K562 (cell line): ENCODE results near the gene COL4A5. TPM values are rescaled to one million over a fixed set of nuclear protein-coding genes. Genes with fewer than 3 reads are reported as not detected.

Source experiments
- ATAC-seq: fragments of 200-7000 bp; cut with Tn5 transposase; 3 replicates; pipeline ENCODE4 v1.9.1; 2020; ENCODE audit warnings: moderate library complexity
- BruUV-seq: library from RNA; stranded (reverse); fragments of 400-500 nt; replicated peaks from 2 replicates; lab custom pipeline; 2021; lab: Mats Ljungman, UMichigan
- CTCF ChIA-PET: fragments of 300-600 bp; formaldehyde crosslinking; extraction: SDS; loops from one replicate; lab custom pipeline; 2021; ENCODE audit warnings: low intra/inter-chr PET ratio; lab: Yijun Ruan, JAX
- POLR2A ChIA-PET: fragments of 300-600, 350-650 bp; sonication (Branson Sonifier 250); formaldehyde crosslinking; extraction: SDS; loops from one replicate; lab custom pipeline; 2021; ENCODE audit warnings: antibody characterized with exemption, inconsistent platforms; lab: Yijun Ruan, JAX
- DNase-seq, 4 experiments: peaks; one replicate each; pipeline versions ENCODE4 v3.0.0 to v3.0.0-alpha.2; 2011 to 2018; ENCODE audit warnings: low spot score in 3 of 4, mixed read lengths in 3 of 4; ENCODE audit errors: extremely low read depth in 1 of 4
- FAIRE-seq: peaks from 2 replicates; lab custom pipeline; 2011; peaks lifted over from hg19 to GRCh38; lab: Jason Lieb, UNC
- H2AFZ ChIP-seq: 2 replicates; pipeline ENCODE4 v1.6.0; 2011; ENCODE audit warnings: low read depth, low read length, control low read depth, inconsistent platforms
- H3K27ac ChIP-seq: fragments of 200-600 bp; 3 replicates; pipeline ENCODE4 v1.8.0; 2011; ENCODE audit warnings: low read depth, mild to moderate bottlenecking, control low read depth, inconsistent platforms, low read length, moderate library complexity, mixed read lengths; ENCODE audit errors: extremely low read depth
- H3K27me3 ChIP-seq, 2 experiments: fragments of 300-600 bp in 1 of 2; 2 replicates in 1 of 2; 3 replicates in 1 of 2; pipeline versions ENCODE4 v1.6.0 to v1.8.0; 2011; ENCODE audit warnings: inconsistent platforms in 2 of 2, low read length in 2 of 2, mild to moderate bottlenecking in 1 of 2, mixed read lengths in 1 of 2, moderate library complexity in 1 of 2; ENCODE audit not compliant: control insufficient read depth in 2 of 2, insufficient read depth in 2 of 2
- H3K36me3 ChIP-seq: fragments of 300-600 bp; 3 replicates; pipeline ENCODE4 v1.8.0; 2011; ENCODE audit warnings: mild to moderate bottlenecking, low read length, inconsistent platforms; ENCODE audit not compliant: control insufficient read depth, insufficient read depth
- H3K4me1 ChIP-seq, 2 experiments: fragments of 200-600 bp in 1 of 2; replicated peaks in 1 of 2; 2 replicates in 1 of 2; 3 replicates in 1 of 2; pipeline versions ENCODE4 v1.5.1 to v1.8.0; 2011; ENCODE audit warnings: inconsistent platforms in 2 of 2, low read length in 2 of 2, mild to moderate bottlenecking in 1 of 2, mixed read lengths in 1 of 2, moderate library complexity in 1 of 2; ENCODE audit not compliant: control insufficient read depth in 2 of 2, insufficient read depth in 2 of 2
- H3K4me2 ChIP-seq: 2 replicates; pipeline ENCODE4 v1.6.1; 2011; ENCODE audit warnings: low read length, control low read depth, inconsistent platforms, mixed read lengths; ENCODE audit not compliant: insufficient read depth
- H3K4me3 ChIP-seq: fragments of 200-600 bp; sonication (generic), shearing (Covaris generic); 2 replicates; pipeline ENCODE4 v1.5.1; 2016; ENCODE audit warnings: control low read depth, inconsistent platforms
- H3K79me2 ChIP-seq: fragments of 200-600 bp; 3 replicates; pipeline ENCODE4 v1.8.0; 2011; ENCODE audit warnings: low read length, inconsistent platforms; ENCODE audit not compliant: control insufficient read depth, insufficient read depth
- H3K9ac ChIP-seq, 2 experiments: 2 replicates each; pipeline versions ENCODE4 v1.6.0 to v1.6.1; 2011; ENCODE audit warnings: low read depth in 2 of 2, low read length in 2 of 2, control low read depth in 1 of 2, inconsistent platforms in 1 of 2, mild to moderate bottlenecking in 1 of 2, mixed read lengths in 1 of 2; ENCODE audit not compliant: insufficient read depth in 1 of 2
- H3K9me1 ChIP-seq: one replicate; pipeline ENCODE4 v1.6.0; 2011; ENCODE audit warnings: inconsistent platforms, mild to moderate bottlenecking, low read length, moderate library complexity; ENCODE audit not compliant: control insufficient read depth, insufficient read depth
- H3K9me3 ChIP-seq: replicated peaks from 2 replicates; pipeline ENCODE4 v1.5.1; 2011; ENCODE audit warnings: low read depth, low read length, inconsistent platforms; ENCODE audit not compliant: control insufficient read depth, insufficient read depth
- H4K20me1 ChIP-seq: replicated peaks from 2 replicates; pipeline ENCODE4 v1.6.1; 2011; ENCODE audit warnings: low read length, inconsistent platforms, mixed read lengths; ENCODE audit not compliant: control insufficient read depth, insufficient read depth
- BCOR ChIP-seq: fragments of 450-650 bp; IDR thresholded peaks from 2 replicates; pipeline ENCODE4 v1.6.1; 2016
- C11orf30 ChIP-seq: fragments of 450-650 bp; IDR thresholded peaks from 2 replicates; pipeline ENCODE4 v1.6.1; 2016; ENCODE audit warnings: low read depth, mild to moderate bottlenecking
- CCAR2 ChIP-seq: fragments of 200-400 bp; formaldehyde crosslinking; IDR thresholded peaks from 2 replicates; pipeline ENCODE4 v1.6.1; 2017; ENCODE audit warnings: mild to moderate bottlenecking, low read depth, low read length
- FIP1L1 ChIP-seq: fragments of 200-400 bp; formaldehyde crosslinking; IDR thresholded peaks from 2 replicates; pipeline ENCODE4 v1.6.1; 2018; ENCODE audit warnings: mild to moderate bottlenecking, low read depth, low read length; ENCODE audit not compliant: poor library complexity, severe bottlenecking
- FOSL1 ChIP-seq: fragments of 200-800 bp; sonication (Bioruptor generic); conservative IDR thresholded peaks from 2 replicates; pipeline ENCODE4 v1.6.1; 2016; ENCODE audit warnings: missing genetic modification characterization, missing compliant biosample characterization
- GABPA ChIP-seq: fragments of 200-800 bp; sonication (Bioruptor generic); conservative IDR thresholded peaks from 2 replicates; pipeline ENCODE4 v1.6.1; 2016; ENCODE audit warnings: low read depth, missing genetic modification characterization, missing compliant biosample characterization
- MAFF ChIP-seq: IDR thresholded peaks from 2 replicates; pipeline ENCODE4 v1.6.1; 2012; ENCODE audit warnings: low read length, improper control_type of control experiment
- MAFG ChIP-seq: fragments of 450-650 bp; conservative IDR thresholded peaks from 2 replicates; pipeline ENCODE4 v1.6.1; 2016; ENCODE audit warnings: missing genetic modification characterization, missing compliant biosample characterization
- MAFK ChIP-seq: IDR thresholded peaks from 2 replicates; pipeline ENCODE4 v1.6.1; 2011; ENCODE audit warnings: low read length, improper control_type of control experiment
- MEF2D ChIP-seq: conservative IDR thresholded peaks from 2 replicates; pipeline ENCODE4 v1.6.1; 2016; ENCODE audit warnings: low read depth, missing genetic modification characterization, missing compliant biosample characterization
- MTA2 ChIP-seq: fragments of 450-650 bp; IDR thresholded peaks from 2 replicates; pipeline ENCODE4 v1.6.1; 2016; ENCODE audit warnings: low read depth
- NFE2 ChIP-seq: IDR thresholded peaks from 2 replicates; pipeline ENCODE4 v1.6.1; 2014; ENCODE audit warnings: antibody characterized with exemption, low read depth
- NFE2L1 ChIP-seq: fragments of 450-650 bp; IDR thresholded peaks from 2 replicates; pipeline ENCODE4 v1.6.1; 2016; ENCODE audit warnings: missing genetic modification characterization, low read depth, mild to moderate bottlenecking, missing compliant biosample characterization, moderate library complexity, borderline replicate concordance
- RBM39 ChIP-seq: fragments of 200-400 bp; formaldehyde crosslinking; optimal IDR thresholded peaks from 2 replicates; pipeline ENCODE3; 2018; ENCODE audit warnings: low read depth, low read length
- SMAD4 ChIP-seq: fragments of 250-450 bp; sonication (Bioruptor Pico); conservative IDR thresholded peaks from 2 replicates; pipeline ENCODE4 v1.8.0; 2021; ENCODE audit warnings: inconsistent platforms, mild to moderate bottlenecking, moderate library complexity
- STAT5B ChIP-seq: fragments of 250-450 bp; sonication (Bioruptor Pico); IDR thresholded peaks from 2 replicates; pipeline ENCODE4 v1.8.0; 2021; ENCODE audit warnings: mild to moderate bottlenecking, inconsistent platforms
- ZNF282 ChIP-seq: sonication (generic); formaldehyde crosslinking; IDR thresholded peaks from 2 replicates; pipeline ENCODE4 v1.8.1; 2023; ENCODE audit warnings: missing genetic modification reagents
- ZNF316 ChIP-seq: fragments of 450-650 bp; IDR thresholded peaks from 2 replicates; pipeline ENCODE4 v1.6.1; 2016
- WGBS: fragments of 100-300 bp; shearing (Covaris generic); methylation state at CpG from one replicate; pipeline ENCODE4 v1.1.6; 2016; ENCODE audit warnings: low coverage, mixed read lengths; ENCODE audit not compliant: insufficient coverage; ENCODE audit errors: missing lambda C conversion rate; 5-methylcytosine and 5-hydroxymethylcytosine counted together
- in situ Hi-C: fragments of 300-500 bp; cut with MboI; formaldehyde crosslinking; loops from 4 replicates; pipeline ENCODE4 v1.15.0; 2018; ENCODE audit warnings: inconsistent platforms, mixed read lengths
- intact Hi-C: fragments of 100-400 bp; cut with micrococcal nuclease; formaldehyde crosslinking; loops from 2 replicates; pipeline ENCODE4 v1.14.2; 2022
- polyA plus RNA-seq, 8 experiments: library from polyadenylated mRNA; depleted of rRNA in 4 of 8; stranded (reverse) in 5 of 8; unstranded in 3 of 8; fragments of >200 nt; fragmentation: Nextera tagmentation in 2 of 8; fragmentation: Illumina TruSeq in 1 of 8; extraction: Ambion mirVana in 2 of 8; extraction: Trizol in 1 of 8; gene quantifications; 2 replicates each; pipeline versions ENCODE4 v1.2.1 to v1.2.3, GENCODE V29; 2011 to 2014; ENCODE audit warnings: inconsistent platforms in 1 of 8, missing spikeins in 1 of 8
- total RNA-seq, 7 experiments: library from RNA; depleted of rRNA in 6 of 7; stranded (reverse); fragments of >200 nt in 6 of 7; fragmentation: Illumina TruSeq in 2 of 7; extraction: Trizol in 2 of 7; gene quantifications; 2 replicates each; pipeline versions ENCODE4 v1.2.1 to v1.2.3, GENCODE V29; 2011 to 2021; ENCODE audit warnings: low replicate concordance in 1 of 7
- TF ChIP-seq, protein P1 (sequence below): sonication (generic); formaldehyde crosslinking; IDR thresholded peaks from 2 replicates; pipeline ENCODE4 v1.8.1; 2022; ENCODE audit warnings: missing genetic modification reagents
- TF ChIP-seq, protein P2 (sequence below): fragments of 250-450 bp; sonication (Bioruptor Pico); IDR thresholded peaks from 2 replicates; pipeline ENCODE4 v1.8.0; 2021; ENCODE audit warnings: moderate library complexity, mild to moderate bottlenecking, inconsistent platforms
- TF ChIP-seq, protein P3 (sequence below): fragments of 450-650 bp; formaldehyde crosslinking; IDR thresholded peaks from 2 replicates; pipeline ENCODE4 v1.4.0; 2020; ENCODE audit warnings: mild to moderate bottlenecking, moderate library complexity

COL4A5 gene
- total and polyA plus RNA-seq, 9 of the 15 experiments (the other 6 are each of a cell fraction or from before 2014, with no cell fraction given), result 0.66 to 2.5 (median 1.8) TPM

DNA sequence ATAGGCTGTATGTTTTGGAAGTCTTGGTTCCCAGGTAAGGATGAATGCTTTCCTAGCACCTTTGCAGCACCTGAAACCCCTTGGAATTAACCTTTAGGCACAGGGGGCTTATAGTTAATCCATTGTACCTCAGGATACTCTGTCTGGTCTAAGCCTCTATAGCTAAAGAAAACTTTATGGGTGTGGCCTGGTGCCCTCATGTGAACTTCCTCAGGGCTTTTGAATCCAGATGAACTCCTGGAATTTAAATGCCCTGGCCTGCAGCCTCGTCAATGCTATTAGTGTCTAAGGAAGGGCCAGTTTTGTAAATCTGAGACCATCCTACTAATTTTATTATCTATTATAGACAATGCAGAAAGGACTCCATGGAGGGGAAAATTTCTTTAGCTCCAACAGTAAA is 262.9 kb downstream of the COL4A5 start (continued):
- TF ChIP-seq, protein P1, sequence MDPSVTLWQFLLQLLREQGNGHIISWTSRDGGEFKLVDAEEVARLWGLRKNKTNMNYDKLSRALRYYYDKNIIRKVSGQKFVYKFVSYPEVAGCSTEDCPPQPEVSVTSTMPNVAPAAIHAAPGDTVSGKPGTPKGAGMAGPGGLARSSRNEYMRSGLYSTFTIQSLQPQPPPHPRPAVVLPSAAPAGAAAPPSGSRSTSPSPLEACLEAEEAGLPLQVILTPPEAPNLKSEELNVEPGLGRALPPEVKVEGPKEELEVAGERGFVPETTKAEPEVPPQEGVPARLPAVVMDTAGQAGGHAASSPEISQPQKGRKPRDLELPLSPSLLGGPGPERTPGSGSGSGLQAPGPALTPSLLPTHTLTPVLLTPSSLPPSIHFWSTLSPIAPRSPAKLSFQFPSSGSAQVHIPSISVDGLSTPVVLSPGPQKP (CRISPR knock-in tag), result no peak
- no peak for TF ChIP-seq SMAD4
- TF ChIP-seq FOSL1 (tag), result no peak
- TF ChIP-seq ZNF282 (CRISPR knock-in tag), result no peak
- TF ChIP-seq RBM39, result no peak
- no peak for TF ChIP-seq CCAR2
- no peak for TF ChIP-seq MEF2D (tag)
- TF ChIP-seq, protein P2, sequence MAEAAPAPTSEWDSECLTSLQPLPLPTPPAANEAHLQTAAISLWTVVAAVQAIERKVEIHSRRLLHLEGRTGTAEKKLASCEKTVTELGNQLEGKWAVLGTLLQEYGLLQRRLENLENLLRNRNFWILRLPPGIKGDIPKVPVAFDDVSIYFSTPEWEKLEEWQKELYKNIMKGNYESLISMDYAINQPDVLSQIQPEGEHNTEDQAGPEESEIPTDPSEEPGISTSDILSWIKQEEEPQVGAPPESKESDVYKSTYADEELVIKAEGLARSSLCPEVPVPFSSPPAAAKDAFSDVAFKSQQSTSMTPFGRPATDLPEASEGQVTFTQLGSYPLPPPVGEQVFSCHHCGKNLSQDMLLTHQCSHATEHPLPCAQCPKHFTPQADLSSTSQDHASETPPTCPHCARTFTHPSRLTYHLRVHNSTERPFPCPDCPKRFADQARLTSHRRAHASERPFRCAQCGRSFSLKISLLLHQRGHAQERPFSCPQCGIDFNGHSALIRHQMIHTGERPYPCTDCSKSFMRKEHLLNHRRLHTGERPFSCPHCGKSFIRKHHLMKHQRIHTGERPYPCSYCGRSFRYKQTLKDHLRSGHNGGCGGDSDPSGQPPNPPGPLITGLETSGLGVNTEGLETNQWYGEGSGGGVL (CRISPR knock-in tag), result no peak

DNA sequence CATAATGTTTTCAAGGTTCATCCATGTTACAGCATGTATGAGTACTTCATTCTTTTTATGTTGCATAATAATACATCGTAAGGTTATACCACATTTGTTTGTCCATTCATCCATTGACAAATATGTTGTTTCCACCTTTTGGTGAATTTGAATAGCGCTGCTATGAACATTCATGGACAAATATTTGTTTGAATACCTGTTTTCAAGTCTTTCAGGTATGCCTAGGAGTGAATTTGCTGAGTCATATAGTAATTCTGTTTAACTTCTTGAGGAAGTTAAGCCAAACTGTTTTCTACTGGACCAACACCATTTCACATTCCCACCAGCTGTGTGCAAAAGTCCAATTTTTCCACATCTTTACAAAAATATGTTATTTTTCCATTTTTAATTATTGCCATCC is 265.2 kb downstream of the COL4A5 start:
- DNase-seq (no peak), FAIRE-seq (no peak), ATAC-seq (no peak)
- intact Hi-C loops (no loop called here), in situ Hi-C loops (no loop called here)
- no peak overlapping the region for H3K27ac ChIP-seq
- H3K4me1 ChIP-seq, result no peaks in the 10 kb centered on the region
- H2AFZ ChIP-seq, result no peak overlapping the region
- H3K79me2 ChIP-seq, result no peaks in the 10 kb centered on the region
- no TSS peak for BruUV-seq
- H3K4me2 ChIP-seq, result no peak overlapping the region
- no peaks in the 10 kb centered on the region for H3K27me3 ChIP-seq
- CTCF ChIA-PET, result no interaction called here
- WGBS, result 14% methylated on average over 2 of the region's 2 CpGs
- POLR2A ChIA-PET, result no interaction called here
- no peaks in the 10 kb centered on the region for H3K9me1 ChIP-seq
- H4K20me1 ChIP-seq, result no peaks in the 10 kb centered on the region
- no peaks in the 10 kb centered on the region for H3K36me3 ChIP-seq
- H3K9me3 ChIP-seq, result no peaks in the 10 kb centered on the region
- TF ChIP-seq GABPA (tag) (no peak), NFE2L1 (tag) (peak; percentile 48; the same call in 1 of the 2 replicates), ZNF316 (peak; percentile 72), MTA2 (no peak), MAFK (peak; percentile 48; the same call in 1 of the 2 replicates), MAFG (tag) (peak; percentile 71), FIP1L1 (no peak), BCOR (no peak), C11orf30 (peak; percentile 64), STAT5B (CRISPR knock-in tag) (no peak), MAFF (peak; percentile 63), NFE2 (peak; percentile 41; the same call in 1 of the 2 replicates)
- TF ChIP-seq, protein P3, sequence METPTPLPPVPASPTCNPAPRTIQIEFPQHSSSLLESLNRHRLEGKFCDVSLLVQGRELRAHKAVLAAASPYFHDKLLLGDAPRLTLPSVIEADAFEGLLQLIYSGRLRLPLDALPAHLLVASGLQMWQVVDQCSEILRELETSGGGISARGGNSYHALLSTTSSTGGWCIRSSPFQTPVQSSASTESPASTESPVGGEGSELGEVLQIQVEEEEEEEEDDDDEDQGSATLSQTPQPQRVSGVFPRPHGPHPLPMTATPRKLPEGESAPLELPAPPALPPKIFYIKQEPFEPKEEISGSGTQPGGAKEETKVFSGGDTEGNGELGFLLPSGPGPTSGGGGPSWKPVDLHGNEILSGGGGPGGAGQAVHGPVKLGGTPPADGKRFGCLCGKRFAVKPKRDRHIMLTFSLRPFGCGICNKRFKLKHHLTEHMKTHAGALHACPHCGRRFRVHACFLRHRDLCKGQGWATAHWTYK (CRISPR knock-in tag), result no peak
- no peak overlapping the region for H3K9ac ChIP-seq
- no peak overlapping the region for H3K4me3 ChIP-seq
